K562 (cell line): ENCODE data around the gene GABRB1. TPM values are rescaled to one million over a fixed set of nuclear protein-coding genes. Genes with fewer than 3 reads are reported as not detected.

ENCODE experiments used
- ATAC-seq: fragments of 200-7000 bp; cut with Tn5 transposase; 3 replicates; pipeline ENCODE4 v1.9.1; 2020; ENCODE audit warnings: moderate library complexity
- BruUV-seq: library from RNA; stranded (reverse); fragments of 400-500 nt; replicated peaks from 2 replicates; lab custom pipeline; 2021; lab: Mats Ljungman, UMichigan
- CTCF ChIA-PET: fragments of 300-600 bp; formaldehyde crosslinking; extraction: SDS; loops from one replicate; lab custom pipeline; 2021; ENCODE audit warnings: low intra/inter-chr PET ratio; lab: Yijun Ruan, JAX
- POLR2A ChIA-PET: fragments of 300-600, 350-650 bp; sonication (Branson Sonifier 250); formaldehyde crosslinking; extraction: SDS; loops from one replicate; lab custom pipeline; 2021; ENCODE audit warnings: antibody characterized with exemption, inconsistent platforms; lab: Yijun Ruan, JAX
- DNase-seq, 4 experiments: peaks; one replicate each; pipeline versions ENCODE4 v3.0.0 to v3.0.0-alpha.2; 2011 to 2018; ENCODE audit warnings: low spot score in 3 of 4, mixed read lengths in 3 of 4; ENCODE audit errors: extremely low read depth in 1 of 4
- FAIRE-seq: peaks from 2 replicates; lab custom pipeline; 2011; peaks lifted over from hg19 to GRCh38; lab: Jason Lieb, UNC
- H2AFZ ChIP-seq: 2 replicates; pipeline ENCODE4 v1.6.0; 2011; ENCODE audit warnings: low read depth, low read length, control low read depth, inconsistent platforms
- H3K27ac ChIP-seq: fragments of 200-600 bp; 3 replicates; pipeline ENCODE4 v1.8.0; 2011; ENCODE audit warnings: low read depth, mild to moderate bottlenecking, control low read depth, inconsistent platforms, low read length, moderate library complexity, mixed read lengths; ENCODE audit errors: extremely low read depth
- H3K27me3 ChIP-seq, 2 experiments: fragments of 300-600 bp in 1 of 2; 2 replicates in 1 of 2; 3 replicates in 1 of 2; pipeline versions ENCODE4 v1.6.0 to v1.8.0; 2011; ENCODE audit warnings: inconsistent platforms in 2 of 2, low read length in 2 of 2, mild to moderate bottlenecking in 1 of 2, mixed read lengths in 1 of 2, moderate library complexity in 1 of 2; ENCODE audit not compliant: control insufficient read depth in 2 of 2, insufficient read depth in 2 of 2
- H3K36me3 ChIP-seq: fragments of 300-600 bp; 3 replicates; pipeline ENCODE4 v1.8.0; 2011; ENCODE audit warnings: mild to moderate bottlenecking, low read length, inconsistent platforms; ENCODE audit not compliant: control insufficient read depth, insufficient read depth
- H3K4me1 ChIP-seq, 2 experiments: fragments of 200-600 bp in 1 of 2; replicated peaks in 1 of 2; 2 replicates in 1 of 2; 3 replicates in 1 of 2; pipeline versions ENCODE4 v1.5.1 to v1.8.0; 2011; ENCODE audit warnings: inconsistent platforms in 2 of 2, low read length in 2 of 2, mild to moderate bottlenecking in 1 of 2, mixed read lengths in 1 of 2, moderate library complexity in 1 of 2; ENCODE audit not compliant: control insufficient read depth in 2 of 2, insufficient read depth in 2 of 2
- H3K4me2 ChIP-seq: 2 replicates; pipeline ENCODE4 v1.6.1; 2011; ENCODE audit warnings: low read length, control low read depth, inconsistent platforms, mixed read lengths; ENCODE audit not compliant: insufficient read depth
- H3K4me3 ChIP-seq: fragments of 200-600 bp; sonication (generic), shearing (Covaris generic); 2 replicates; pipeline ENCODE4 v1.5.1; 2016; ENCODE audit warnings: control low read depth, inconsistent platforms
- H3K79me2 ChIP-seq: fragments of 200-600 bp; 3 replicates; pipeline ENCODE4 v1.8.0; 2011; ENCODE audit warnings: low read length, inconsistent platforms; ENCODE audit not compliant: control insufficient read depth, insufficient read depth
- H3K9ac ChIP-seq, 2 experiments: 2 replicates each; pipeline versions ENCODE4 v1.6.0 to v1.6.1; 2011; ENCODE audit warnings: low read depth in 2 of 2, low read length in 2 of 2, control low read depth in 1 of 2, inconsistent platforms in 1 of 2, mild to moderate bottlenecking in 1 of 2, mixed read lengths in 1 of 2; ENCODE audit not compliant: insufficient read depth in 1 of 2
- H3K9me1 ChIP-seq: one replicate; pipeline ENCODE4 v1.6.0; 2011; ENCODE audit warnings: inconsistent platforms, mild to moderate bottlenecking, low read length, moderate library complexity; ENCODE audit not compliant: control insufficient read depth, insufficient read depth
- H3K9me3 ChIP-seq: replicated peaks from 2 replicates; pipeline ENCODE4 v1.5.1; 2011; ENCODE audit warnings: low read depth, low read length, inconsistent platforms; ENCODE audit not compliant: control insufficient read depth, insufficient read depth
- H4K20me1 ChIP-seq: replicated peaks from 2 replicates; pipeline ENCODE4 v1.6.1; 2011; ENCODE audit warnings: low read length, inconsistent platforms, mixed read lengths; ENCODE audit not compliant: control insufficient read depth, insufficient read depth
- KLF6 ChIP-seq: fragments of 250-450 bp; sonication (Bioruptor Pico); IDR thresholded peaks from 2 replicates; pipeline ENCODE4 v1.4.0; 2020; ENCODE audit warnings: mild to moderate bottlenecking, moderate library complexity, borderline replicate concordance
- PCBP2 ChIP-seq: fragments of 200-400 bp; formaldehyde crosslinking; IDR thresholded peaks from 2 replicates; pipeline ENCODE4 v1.6.1; 2018; ENCODE audit warnings: low read length, low read depth, mild to moderate bottlenecking, moderate library complexity; ENCODE audit not compliant: poor library complexity, severe bottlenecking
- SMAD1 ChIP-seq: fragments of 150-350 bp; IDR thresholded peaks from 2 replicates; pipeline ENCODE4 v1.6.1; 2014; ENCODE audit warnings: low read length, low read depth; ENCODE audit not compliant: partially characterized antibody
- TAF9B ChIP-seq: fragments of 450-650 bp; IDR thresholded peaks from 2 replicates; pipeline ENCODE4 v1.6.1; 2018; ENCODE audit warnings: mild to moderate bottlenecking; ENCODE audit not compliant: partially characterized antibody
- ZNF133 ChIP-seq: fragments of 250-450 bp; sonication (Bioruptor Pico); IDR thresholded peaks from 2 replicates; pipeline ENCODE4 v1.4.0; 2020; ENCODE audit warnings: mild to moderate bottlenecking
- ZNF785 ChIP-seq: fragments of 250-450 bp; sonication (Bioruptor Pico); IDR thresholded peaks from 2 replicates; pipeline ENCODE4 v1.4.0; 2020; ENCODE audit warnings: mild to moderate bottlenecking
- WGBS: fragments of 100-300 bp; shearing (Covaris generic); methylation state at CpG from one replicate; pipeline ENCODE4 v1.1.6; 2016; ENCODE audit warnings: low coverage, mixed read lengths; ENCODE audit not compliant: insufficient coverage; ENCODE audit errors: missing lambda C conversion rate; 5-methylcytosine and 5-hydroxymethylcytosine counted together
- in situ Hi-C: fragments of 300-500 bp; cut with MboI; formaldehyde crosslinking; loops from 4 replicates; pipeline ENCODE4 v1.15.0; 2018; ENCODE audit warnings: inconsistent platforms, mixed read lengths
- intact Hi-C: fragments of 100-400 bp; cut with micrococcal nuclease; formaldehyde crosslinking; loops from 2 replicates; pipeline ENCODE4 v1.14.2; 2022
- polyA plus RNA-seq, 8 experiments: library from polyadenylated mRNA; depleted of rRNA in 4 of 8; stranded (reverse) in 5 of 8; unstranded in 3 of 8; fragments of >200 nt; fragmentation: Nextera tagmentation in 2 of 8; fragmentation: Illumina TruSeq in 1 of 8; extraction: Ambion mirVana in 2 of 8; extraction: Trizol in 1 of 8; gene quantifications; 2 replicates each; pipeline versions ENCODE4 v1.2.1 to v1.2.3, GENCODE V29; 2011 to 2014; ENCODE audit warnings: inconsistent platforms in 1 of 8, missing spikeins in 1 of 8
- total RNA-seq, 7 experiments: library from RNA; depleted of rRNA in 6 of 7; stranded (reverse); fragments of >200 nt in 6 of 7; fragmentation: Illumina TruSeq in 2 of 7; extraction: Trizol in 2 of 7; gene quantifications; 2 replicates each; pipeline versions ENCODE4 v1.2.1 to v1.2.3, GENCODE V29; 2011 to 2021; ENCODE audit warnings: low replicate concordance in 1 of 7
- TF ChIP-seq, protein P1 (sequence below): fragments of 250-450 bp; sonication (Bioruptor Pico); IDR thresholded peaks from 2 replicates; pipeline ENCODE4 v1.4.0; 2020; ENCODE audit warnings: borderline replicate concordance

Gene GABRB1
- total and polyA plus RNA-seq, 9 of the 15 experiments (the other 6 are each of a cell fraction or from before 2014, with no cell fraction given) = not detected

DNA sequence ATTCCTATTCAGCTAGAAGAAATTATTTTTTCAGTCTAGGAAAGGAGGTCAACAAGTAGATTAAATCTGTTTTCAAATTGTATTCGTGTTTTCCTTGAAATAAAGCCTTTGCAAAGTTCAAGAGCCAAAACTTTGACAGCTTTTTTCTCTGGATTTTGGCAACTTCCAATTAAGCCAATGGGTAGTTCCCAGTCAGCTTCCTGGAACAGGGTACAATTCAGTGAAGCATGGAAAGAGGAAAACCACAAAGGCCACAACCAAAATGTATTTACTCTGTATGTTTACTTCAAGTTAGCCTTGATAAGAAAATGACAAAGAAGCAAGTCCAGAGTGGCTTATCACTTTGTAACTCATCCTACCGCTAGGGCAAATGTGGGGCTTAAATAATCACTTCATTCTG, 243.5 kb downstream of the GABRB1 start:
- H3K4me3 ChIP-seq = no peak overlapping the region
- H3K4me2 ChIP-seq = no peak overlapping the region
- WGBS = 3% methylated on average over 2 of the region's 2 CpGs
- BruUV-seq = no TSS peak
- POLR2A ChIA-PET = no interaction called here
- intact Hi-C loops = no loop called here
- no peaks in the 10 kb centered on the region for H3K4me1 ChIP-seq
- no peak overlapping the region for H3K9ac ChIP-seq
- ATAC-seq (no peak), FAIRE-seq (no peak), DNase-seq (no peak)
- no peaks in the 10 kb centered on the region for H3K9me1 ChIP-seq
- H3K9me3 ChIP-seq = no peaks in the 10 kb centered on the region
- no peaks in the 10 kb centered on the region for H3K27me3 ChIP-seq
- H3K27ac ChIP-seq = no peak overlapping the region
- no peaks in the 10 kb centered on the region for H3K79me2 ChIP-seq
- H2AFZ ChIP-seq = no peak overlapping the region
- TF ChIP-seq KLF6 (CRISPR knock-in tag) (no peak), ZNF785 (CRISPR knock-in tag) (no peak), PCBP2 (no peak), SMAD1 (no peak), ZNF133 (CRISPR knock-in tag) (no peak), TAF9B (no peak)
- TF ChIP-seq, protein P1, sequence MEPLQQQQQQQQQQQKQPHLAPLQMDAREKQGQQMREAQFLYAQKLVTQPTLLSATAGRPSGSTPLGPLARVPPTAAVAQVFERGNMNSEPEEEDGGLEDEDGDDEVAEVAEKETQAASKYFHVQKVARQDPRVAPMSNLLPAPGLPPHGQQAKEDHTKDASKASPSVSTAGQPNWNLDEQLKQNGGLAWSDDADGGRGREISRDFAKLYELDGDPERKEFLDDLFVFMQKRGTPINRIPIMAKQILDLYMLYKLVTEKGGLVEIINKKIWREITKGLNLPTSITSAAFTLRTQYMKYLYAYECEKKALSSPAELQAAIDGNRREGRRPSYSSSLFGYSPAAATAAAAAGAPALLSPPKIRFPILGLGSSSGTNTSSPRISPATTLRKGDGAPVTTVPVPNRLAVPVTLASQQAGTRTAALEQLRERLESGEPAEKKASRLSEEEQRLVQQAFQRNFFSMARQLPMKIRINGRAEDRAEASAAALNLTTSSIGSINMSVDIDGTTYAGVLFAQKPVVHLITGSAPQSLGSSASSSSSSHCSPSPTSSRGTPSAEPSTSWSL = no peak
- TF ChIP-seq, all 486 proteins: peak for 0
- H4K20me1 ChIP-seq = no peaks in the 10 kb centered on the region
- in situ Hi-C loops = no loop called here
- H3K36me3 ChIP-seq = no peaks in the 10 kb centered on the region
- CTCF ChIA-PET = no interaction called here
